Measurements from ENCODE around the gene CKLF. TPM values are rescaled to one million over a fixed set of nuclear protein-coding genes. Genes with fewer than 3 reads are reported as not detected.
A peak's percentile ranks its signal among the peaks of the same experiment; 100 is the strongest.
"Not testable (repeated sequence)": the region's sequence is repeated elsewhere in the genome, so short reads cannot be mapped to it uniquely, and the experiment has no call there.

The CKLF gene
- total and polyA plus RNA-seq, 7 donors: 24.1 to 57.4 (median 46.7) TPM

- intact Hi-C loops (cut with DNase I): loop anchor here (2.0 to 5.0 kb wide), 3 partner anchors 54 to 199 kb away; partner anchors contain the start of genes CKLF, DYNC1LI2 and TK2
- Histone ChIP-seq H3K27ac (peak overlapping the region; percentile 62 to 88 (median 82)), H3K36me3 (peaks cover 0 to 21% (median 0%) of the 10 kb centered on the region in 4 donors), H3K27me3 (peaks cover 0 to 32% (median 13%) of the 10 kb centered on the region in 3 donors), H3K4me1 (peaks cover 0 to 35% (median 32%) of the 10 kb centered on the region in 4 donors), H3K4me3 (peak overlapping the region in 2 of 4 donors; percentile 68 to 86), H3K9me3 (no peaks in the 10 kb centered on the region)
- WGBS, 2 donors: 58 to 69% methylated on average over 10 of the region's 10 CpGs
- no peak for DNase-seq
- no peak for TF ChIP-seq POLR2AphosphoS5 (IDR thresholded peaks at IDR 0.05)
These were observed 53.8 kb downstream of the CKLF start for GRCh38 chr16:66605979-66606751.

GRCh38 chr16:66608241-66609138 is 56.1 kb downstream of the CKLF start:
- peaks cover 0 to 21% (median 13%) of the 10 kb centered on the region in 3 donors for H3K27me3 ChIP-seq
- H3K9me3 ChIP-seq: no peaks in the 10 kb centered on the region
- WGBS, 2 donors: 33 to 39% methylated on average over 17 of the region's 17 CpGs
- no peak overlapping the region for H3K4me3 ChIP-seq
- DNase-seq: peak; percentile 91
- intact Hi-C loops (cut with DNase I): loop anchor here (2.0 to 5.0 kb wide), 3 partner anchors 56 to 264 kb away; partner anchors contain the start of genes CKLF, DYNC1LI2 and TK2
- H3K27ac ChIP-seq: peak overlapping the region; percentile 1 to 48 (median 32)
- H3K4me1 ChIP-seq: peaks cover 0 to 33% (median 29%) of the 10 kb centered on the region in 4 donors
- TF ChIP-seq POLR2AphosphoS5 (IDR thresholded peaks at IDR 0.05) (no peak), CTCF (IDR thresholded peaks at IDR 0.05) (peak; percentile 58 to 84 (median 70))
- H3K36me3 ChIP-seq: peaks cover 0 to 44% (median 6%) of the 10 kb centered on the region in 4 donors

- WGBS, 2 donors: 73 to 84% methylated on average over 12 of the region's 12 CpGs
- H3K4me3 ChIP-seq: no peak overlapping the region
- peak overlapping the region; percentile 1 to 48 (median 32) for H3K27ac ChIP-seq
- H3K9me3 ChIP-seq: no peaks in the 10 kb centered on the region
- intact Hi-C loops (cut with DNase I): loop anchor here (2.0 to 5.0 kb wide), 3 partner anchors 57 to 264 kb away; partner anchors contain the start of genes CKLF, DYNC1LI2 and TK2
- no peak for DNase-seq
- peaks cover 0 to 27% (median 23%) of the 10 kb centered on the region in 4 donors for H3K4me1 ChIP-seq
- TF ChIP-seq POLR2AphosphoS5 (IDR thresholded peaks at IDR 0.05): no peak
- TF ChIP-seq CTCF (IDR thresholded peaks at IDR 0.05): no peak
- TF ChIP-seq POLR2A (IDR thresholded peaks at IDR 0.05): no peak
- no peak for TF ChIP-seq EP300 (IDR thresholded peaks at IDR 0.05)
- H3K27me3 ChIP-seq: peaks cover 0 to 17% (median 13%) of the 10 kb centered on the region in 3 donors
- H3K36me3 ChIP-seq: peaks cover 0 to 50% (median 6%) of the 10 kb centered on the region in 4 donors
These were observed 56.7 kb downstream of the CKLF start for GRCh38 chr16:66609139-66609510.

GRCh38 chr16:66610111-66610820 is 57.9 kb downstream of the CKLF start:
- Histone ChIP-seq H3K36me3 (peaks cover 0 to 54% (median 6%) of the 10 kb centered on the region in 4 donors), H3K4me1 (peaks cover 0 to 19% (median 15%) of the 10 kb centered on the region in 4 donors), H3K4me3 (no peak overlapping the region), H3K27me3 (peaks cover 0 to 5% (median 4%) of the 10 kb centered on the region in 3 donors), H3K27ac (no peak overlapping the region), H3K9me3 (no peaks in the 10 kb centered on the region)
- intact Hi-C loops (cut with DNase I): no loop called here
- WGBS, 2 donors: 89 to 92% methylated on average over 14 of the region's 14 CpGs
- TF ChIP-seq EP300 (IDR thresholded peaks at IDR 0.05) (no peak), POLR2AphosphoS5 (IDR thresholded peaks at IDR 0.05) (no peak), POLR2A (IDR thresholded peaks at IDR 0.05) (no peak), CTCF (IDR thresholded peaks at IDR 0.05) (no peak)
- no peak for DNase-seq

GRCh38 chr16:66611911-66612310 is 59.5 kb downstream of the CKLF start:
- H3K36me3 ChIP-seq: peaks cover 0 to 54% (median 6%) of the 10 kb centered on the region in 4 donors
- WGBS, 2 donors: 92 to 93% methylated on average over 8 of the region's 8 CpGs
- peaks cover 0 to 11% (median 9%) of the 10 kb centered on the region in 4 donors for H3K4me1 ChIP-seq
- H3K27me3 ChIP-seq; H3K27ac ChIP-seq; DNase-seq; intact Hi-C loops (cut with DNase I); H3K4me3 ChIP-seq; H3K9me3 ChIP-seq: not testable (repeated sequence)
